Liver (tissue), 9 donors: ENCODE data around the gene LYSMD3. TPM values are rescaled to one million over a fixed set of nuclear protein-coding genes. Genes with fewer than 3 reads are reported as not detected.

ENCODE experiments used
- DNase-seq: peaks from one replicate; pipeline ENCODE4 v3.0.0-alpha.2; 2017; ENCODE audit warnings: low spot score
- H3K27ac ChIP-seq, 2 donors: one replicate each; pipeline ENCODE4 v1.7.0; 2013; ENCODE audit warnings: inconsistent platforms in 2 of 2, low read length in 2 of 2, control low read depth in 1 of 2, low read depth in 1 of 2, mild to moderate bottlenecking in 1 of 2
- H3K27me3 ChIP-seq, 4 donors: one replicate each; pipeline versions ENCODE4 v1.6.1 to v1.7.0; 2013; ENCODE audit warnings: low read length in 3 of 4, inconsistent platforms in 1 of 4, mild to moderate bottlenecking in 1 of 4, moderate library complexity in 1 of 4; ENCODE audit not compliant: control insufficient read depth in 4 of 4, insufficient read depth in 4 of 4
- H3K36me3 ChIP-seq, 4 donors: one replicate each; pipeline versions ENCODE4 v1.6.1 to v1.7.0; 2013; ENCODE audit warnings: low read length in 3 of 4, mild to moderate bottlenecking in 3 of 4, low read depth in 1 of 4, moderate library complexity in 1 of 4; ENCODE audit not compliant: control insufficient read depth in 4 of 4, insufficient read depth in 3 of 4
- H3K4me1 ChIP-seq, 4 donors: one replicate each; pipeline versions ENCODE4 v1.6.1 to v1.7.0; 2013; ENCODE audit warnings: low read length in 3 of 4, mild to moderate bottlenecking in 3 of 4, moderate library complexity in 1 of 4; ENCODE audit not compliant: control insufficient read depth in 4 of 4, insufficient read depth in 4 of 4
- H3K4me3 ChIP-seq, 3 donors: one replicate each; pipeline versions ENCODE4 v1.6.1 to v1.7.0; 2013; ENCODE audit warnings: low read length in 3 of 3, control low read depth in 1 of 3, low read depth in 1 of 3, mild to moderate bottlenecking in 1 of 3
- H3K9ac ChIP-seq, 2 donors: one replicate each; pipeline ENCODE4 v1.7.0; 2013; ENCODE audit warnings: low read length in 2 of 2, mild to moderate bottlenecking in 2 of 2, moderate library complexity in 2 of 2, control low read depth in 1 of 2, low read depth in 1 of 2
- H3K9me3 ChIP-seq, 4 donors: one replicate each; pipeline versions ENCODE4 v1.6.1 to v1.7.0; 2013; ENCODE audit warnings: low read length in 3 of 4; ENCODE audit not compliant: control insufficient read depth in 4 of 4
- ATF3 ChIP-seq: IDR thresholded peaks from 2 replicates; pipeline ENCODE4 v1.6.1; 2016; ENCODE audit warnings: antibody characterized with exemption
- EGR1 ChIP-seq, 2 donors: IDR thresholded peaks; 2 replicates each; pipeline ENCODE4 v1.6.1; 2016 to 2018; ENCODE audit warnings: antibody characterized with exemption in 2 of 2, low read depth in 2 of 2
- FOXA1 ChIP-seq: IDR thresholded peaks from 2 replicates; pipeline ENCODE4 v1.6.1; 2016; ENCODE audit warnings: antibody characterized with exemption
- FOXA2 ChIP-seq: IDR thresholded peaks from 2 replicates; pipeline ENCODE4 v1.6.1; 2016; ENCODE audit warnings: antibody characterized with exemption
- GABPA ChIP-seq, 2 donors: IDR thresholded peaks in 1 of 2; conservative IDR thresholded peaks in 1 of 2; 2 replicates each; pipeline ENCODE4 v1.6.1; 2016; ENCODE audit warnings: antibody characterized with exemption in 2 of 2, mild to moderate bottlenecking in 1 of 2, moderate library complexity in 1 of 2
- HNF4A ChIP-seq, 2 donors: conservative IDR thresholded peaks; 2 replicates each; pipeline ENCODE4 v1.6.1; 2016; ENCODE audit warnings: antibody characterized with exemption in 2 of 2, mild to moderate bottlenecking in 2 of 2
- HNF4G ChIP-seq: IDR thresholded peaks from 2 replicates; pipeline ENCODE4 v1.6.1; 2016; ENCODE audit warnings: antibody characterized with exemption
- JUND ChIP-seq, 2 donors: IDR thresholded peaks; 2 replicates each; pipeline ENCODE4 v1.6.1; 2016; ENCODE audit warnings: antibody characterized with exemption in 2 of 2
- RAD21 ChIP-seq, 2 donors: IDR thresholded peaks; 2 replicates each; pipeline ENCODE4 v1.6.1; 2016; ENCODE audit warnings: antibody characterized with exemption in 2 of 2, mild to moderate bottlenecking in 2 of 2
- RXRA ChIP-seq, 2 donors: IDR thresholded peaks; 2 replicates each; pipeline ENCODE4 v1.6.1; 2017 to 2018; ENCODE audit warnings: antibody characterized with exemption in 2 of 2, mild to moderate bottlenecking in 1 of 2
- SP1 ChIP-seq: IDR thresholded peaks from 2 replicates; pipeline ENCODE4 v1.6.1; 2018; ENCODE audit warnings: antibody characterized with exemption, mild to moderate bottlenecking
- YY1 ChIP-seq: IDR thresholded peaks from 2 replicates; pipeline ENCODE4 v1.6.1; 2016; ENCODE audit warnings: antibody characterized with exemption, mild to moderate bottlenecking
- WGBS: extraction: QIAGEN DNeasy Blood & Tissue Kit; methylation state at CpG from one replicate; pipeline ENCODE4 v1.1.7; 2013; 5-methylcytosine and 5-hydroxymethylcytosine counted together
- polyA plus RNA-seq, 2 donors: library from polyadenylated mRNA; stranded (reverse) in 1 of 2; unstranded in 1 of 2; fragments of 200-250 nt in 1 of 2; fragments of >200 nt in 1 of 2; fragmentation: Nextera tagmentation in 1 of 2; extraction: Ambion mirVana in 1 of 2; gene quantifications; one replicate each; pipeline versions ENCODE4 v1.2.1 to v1.2.3, GENCODE V29; 2013 to 2015
- total RNA-seq, 2 donors: library from RNA; depleted of rRNA; stranded (reverse); fragments of >200 nt; gene quantifications; one replicate each; pipeline ENCODE4 v1.2.3, GENCODE V29; 2014
- TF ChIP-seq, protein P1 (sequence below): IDR thresholded peaks from 2 replicates; pipeline ENCODE4 v1.6.1; 2016; ENCODE audit warnings: antibody characterized with exemption, mild to moderate bottlenecking
- TF ChIP-seq, protein P2 (sequence below): fragments of 150-350 bp; IDR thresholded peaks from 2 replicates; pipeline ENCODE4 v1.5.1; 2017; ENCODE audit warnings: improper control_type of control experiment, low read depth, low read length; ENCODE audit not compliant: missing input control
- donor health status: healthy.
- donor health status: healthy.
- donor health status: healthy.
- donor health status: healthy.
- donor health status: healthy.

Gene LYSMD3
- total and polyA plus RNA-seq, 4 donors, result 8.8 to 23.6 (median 11.0) TPM

GRCh38 chr5:90555666-90556065, 26.3 kb upstream of the LYSMD3 start:
- Histone ChIP-seq H3K4me3 (no peak overlapping the region), H3K27me3 (peaks cover 4 to 17% (median 5%) of the 10 kb centered on the region in 4 donors), H3K4me1 (peaks cover 3 to 12% (median 11%) of the 10 kb centered on the region in 4 donors), H3K36me3 (no peaks in the 10 kb centered on the region), H3K9ac (no peak overlapping the region), H3K27ac (no peak overlapping the region), H3K9me3 (peaks cover 0 to 3% (median 0%) of the 10 kb centered on the region in 4 donors)
- TF ChIP-seq, protein P1, sequence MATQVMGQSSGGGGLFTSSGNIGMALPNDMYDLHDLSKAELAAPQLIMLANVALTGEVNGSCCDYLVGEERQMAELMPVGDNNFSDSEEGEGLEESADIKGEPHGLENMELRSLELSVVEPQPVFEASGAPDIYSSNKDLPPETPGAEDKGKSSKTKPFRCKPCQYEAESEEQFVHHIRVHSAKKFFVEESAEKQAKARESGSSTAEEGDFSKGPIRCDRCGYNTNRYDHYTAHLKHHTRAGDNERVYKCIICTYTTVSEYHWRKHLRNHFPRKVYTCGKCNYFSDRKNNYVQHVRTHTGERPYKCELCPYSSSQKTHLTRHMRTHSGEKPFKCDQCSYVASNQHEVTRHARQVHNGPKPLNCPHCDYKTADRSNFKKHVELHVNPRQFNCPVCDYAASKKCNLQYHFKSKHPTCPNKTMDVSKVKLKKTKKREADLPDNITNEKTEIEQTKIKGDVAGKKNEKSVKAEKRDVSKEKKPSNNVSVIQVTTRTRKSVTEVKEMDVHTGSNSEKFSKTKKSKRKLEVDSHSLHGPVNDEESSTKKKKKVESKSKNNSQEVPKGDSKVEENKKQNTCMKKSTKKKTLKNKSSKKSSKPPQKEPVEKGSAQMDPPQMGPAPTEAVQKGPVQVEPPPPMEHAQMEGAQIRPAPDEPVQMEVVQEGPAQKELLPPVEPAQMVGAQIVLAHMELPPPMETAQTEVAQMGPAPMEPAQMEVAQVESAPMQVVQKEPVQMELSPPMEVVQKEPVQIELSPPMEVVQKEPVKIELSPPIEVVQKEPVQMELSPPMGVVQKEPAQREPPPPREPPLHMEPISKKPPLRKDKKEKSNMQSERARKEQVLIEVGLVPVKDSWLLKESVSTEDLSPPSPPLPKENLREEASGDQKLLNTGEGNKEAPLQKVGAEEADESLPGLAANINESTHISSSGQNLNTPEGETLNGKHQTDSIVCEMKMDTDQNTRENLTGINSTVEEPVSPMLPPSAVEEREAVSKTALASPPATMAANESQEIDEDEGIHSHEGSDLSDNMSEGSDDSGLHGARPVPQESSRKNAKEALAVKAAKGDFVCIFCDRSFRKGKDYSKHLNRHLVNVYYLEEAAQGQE, result no peak
- TF ChIP-seq HNF4A (conservative IDR thresholded peaks at IDR 0.05) (no peak), SP1 (no peak), FOXA2 (no peak), JUND (IDR thresholded peaks at IDR 0.05) (no peak), EGR1 (IDR thresholded peaks at IDR 0.05; ENCODE audit: low read depth in 2 of 2) (no peak), ATF3 (no peak), YY1 (no peak), RAD21 (IDR thresholded peaks at IDR 0.05) (no peak)
- TF ChIP-seq, protein P2, sequence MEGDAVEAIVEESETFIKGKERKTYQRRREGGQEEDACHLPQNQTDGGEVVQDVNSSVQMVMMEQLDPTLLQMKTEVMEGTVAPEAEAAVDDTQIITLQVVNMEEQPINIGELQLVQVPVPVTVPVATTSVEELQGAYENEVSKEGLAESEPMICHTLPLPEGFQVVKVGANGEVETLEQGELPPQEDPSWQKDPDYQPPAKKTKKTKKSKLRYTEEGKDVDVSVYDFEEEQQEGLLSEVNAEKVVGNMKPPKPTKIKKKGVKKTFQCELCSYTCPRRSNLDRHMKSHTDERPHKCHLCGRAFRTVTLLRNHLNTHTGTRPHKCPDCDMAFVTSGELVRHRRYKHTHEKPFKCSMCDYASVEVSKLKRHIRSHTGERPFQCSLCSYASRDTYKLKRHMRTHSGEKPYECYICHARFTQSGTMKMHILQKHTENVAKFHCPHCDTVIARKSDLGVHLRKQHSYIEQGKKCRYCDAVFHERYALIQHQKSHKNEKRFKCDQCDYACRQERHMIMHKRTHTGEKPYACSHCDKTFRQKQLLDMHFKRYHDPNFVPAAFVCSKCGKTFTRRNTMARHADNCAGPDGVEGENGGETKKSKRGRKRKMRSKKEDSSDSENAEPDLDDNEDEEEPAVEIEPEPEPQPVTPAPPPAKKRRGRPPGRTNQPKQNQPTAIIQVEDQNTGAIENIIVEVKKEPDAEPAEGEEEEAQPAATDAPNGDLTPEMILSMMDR, result no peak
- no peak for DNase-seq

DNA sequence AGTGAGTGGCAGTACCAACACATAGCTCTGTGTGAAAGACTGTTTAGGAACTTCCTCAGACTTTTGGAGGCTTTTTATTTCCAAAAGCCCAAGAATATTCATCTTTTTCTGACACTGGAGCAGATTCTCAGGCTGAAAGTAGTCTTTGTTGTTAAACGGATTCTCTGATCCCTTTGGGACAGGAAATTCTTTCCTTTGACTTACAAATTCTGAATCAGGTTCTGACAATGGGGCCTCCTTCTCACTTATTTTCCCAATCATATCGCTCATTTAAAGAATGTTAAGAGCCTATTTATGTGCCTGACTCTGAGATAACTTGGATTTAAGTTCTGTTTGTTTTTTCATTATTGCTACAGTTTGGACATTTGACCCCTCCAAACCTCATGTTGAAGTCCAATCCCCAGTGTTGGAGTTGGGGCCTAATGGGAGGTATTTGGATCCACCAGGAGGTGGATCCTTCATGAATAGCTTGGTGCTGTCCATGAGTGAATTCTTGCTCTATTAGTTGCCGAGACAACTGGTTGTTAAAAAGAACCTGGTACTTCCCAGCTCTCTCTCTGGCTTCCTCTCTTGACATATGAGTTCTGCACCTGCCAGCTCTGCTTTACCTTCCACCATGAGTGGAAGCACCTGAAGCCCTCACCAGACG, 25.1 kb upstream of the LYSMD3 start:
- no peak overlapping the region for H3K9ac ChIP-seq
- H3K4me3 ChIP-seq, result no peak overlapping the region
- TF ChIP-seq RXRA (IDR thresholded peaks at IDR 0.05) (no peak), FOXA2 (no peak), EGR1 (IDR thresholded peaks at IDR 0.05; ENCODE audit: low read depth in 2 of 2) (no peak), ATF3 (no peak), HNF4G (no peak), GABPA (IDR thresholded peaks at IDR 0.05 in 1 of 2, conservative IDR thresholded peaks at IDR 0.05 in 1 of 2) (no peak), FOXA1 (no peak)
- TF ChIP-seq, protein P2, result no peak
- TF ChIP-seq, protein P1, result no peak
- no peaks in the 10 kb centered on the region for H3K36me3 ChIP-seq
- peaks cover 0 to 3% (median 0%) of the 10 kb centered on the region in 4 donors for H3K9me3 ChIP-seq
- 81% methylated on average over 4 of the region's 4 CpGs for WGBS
- peaks cover 4 to 13% (median 5%) of the 10 kb centered on the region in 4 donors for H3K27me3 ChIP-seq
- DNase-seq, result no peak
- peaks cover 3 to 12% (median 11%) of the 10 kb centered on the region in 4 donors for H3K4me1 ChIP-seq
- no peak overlapping the region for H3K27ac ChIP-seq
